Measurements from ENCODE around the gene ADK.
"Not testable (repeated sequence)": the region's sequence is repeated elsewhere in the genome, so short reads cannot be mapped to it uniquely, and the experiment has no call there.

ADK gene

DNA sequence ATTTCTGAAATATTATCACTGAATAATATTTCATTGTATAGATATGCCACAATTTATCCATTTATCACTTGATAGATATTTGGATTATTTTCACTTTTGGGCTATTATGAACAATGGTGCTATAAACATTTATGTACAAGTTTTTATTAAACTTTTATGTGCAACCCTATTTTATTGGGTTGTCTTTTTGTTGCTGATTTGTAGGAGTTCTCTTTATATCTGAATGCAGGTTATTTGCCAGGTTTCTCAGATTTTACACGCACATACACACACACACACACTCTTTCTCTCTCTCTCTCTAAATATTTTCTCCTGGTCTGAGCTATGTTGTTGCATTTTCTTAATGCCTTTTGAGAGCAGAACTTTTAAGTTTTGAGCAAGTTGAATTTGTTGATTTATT, 36.2 kb downstream of the ADK start:
- H3K36me3 ChIP-seq (ENCODE audit: insufficient read depth, low read length) = no peaks in the 10 kb centered on the region
- no peaks in the 10 kb centered on the region for H3K27me3 ChIP-seq (ENCODE audit: insufficient read depth, low read length)
- H3K4me3 ChIP-seq (ENCODE audit: low read length) = no peak overlapping the region
- WGBS = 100% methylated on average over 1 of the region's 1 CpG
- peaks cover 13% of the 10 kb centered on the region for H3K4me1 ChIP-seq (ENCODE audit: insufficient read depth, low read length)
- H3K27ac ChIP-seq (ENCODE audit: low read depth, low read length) = no peak overlapping the region
- no peaks in the 10 kb centered on the region for H3K9me3 ChIP-seq (ENCODE audit: insufficient read depth, low read depth, low read length)
- H3K9ac ChIP-seq (ENCODE audit: low read depth, low read length) = no peak overlapping the region

GRCh38 chr10:74188617-74189016, 37.6 kb downstream of the ADK start:
- H3K9me3 ChIP-seq (ENCODE audit: insufficient read depth, low read depth, low read length); H3K27ac ChIP-seq (ENCODE audit: low read depth, low read length); H3K27me3 ChIP-seq (ENCODE audit: insufficient read depth, low read length); H3K36me3 ChIP-seq (ENCODE audit: insufficient read depth, low read length); H3K4me3 ChIP-seq (ENCODE audit: low read length); H3K9ac ChIP-seq (ENCODE audit: low read depth, low read length): not testable (repeated sequence)
- 96% methylated on average over 13 of the region's 13 CpGs for WGBS
- H3K4me1 ChIP-seq (ENCODE audit: insufficient read depth, low read length) = peaks cover 16% of the 10 kb centered on the region

DNA sequence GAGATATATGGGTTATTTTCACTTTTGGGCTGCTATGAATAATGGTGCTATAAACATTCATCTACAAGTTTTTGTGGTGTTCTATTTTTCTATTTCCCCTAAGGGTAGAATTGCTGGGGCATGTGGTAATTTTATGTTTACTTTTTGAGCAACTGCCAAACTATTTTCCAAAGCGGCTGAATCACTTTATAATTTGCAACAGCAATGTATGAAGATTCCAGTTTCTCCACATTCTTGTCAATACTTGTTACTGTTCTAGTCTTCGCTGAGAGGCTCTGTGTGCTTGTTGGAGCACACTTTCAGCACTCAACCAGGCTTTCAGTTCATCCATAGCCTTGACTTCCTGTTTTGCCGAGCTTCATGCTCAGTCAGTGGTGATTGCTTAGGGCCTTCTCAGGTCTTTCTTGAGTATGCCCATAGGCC, 39.0 kb downstream of the ADK start:
- H3K27ac ChIP-seq (ENCODE audit: low read depth, low read length) = no peak overlapping the region
- no peaks in the 10 kb centered on the region for H3K27me3 ChIP-seq (ENCODE audit: insufficient read depth, low read length)
- H3K9ac ChIP-seq (ENCODE audit: low read depth, low read length) = no peak overlapping the region
- no peaks in the 10 kb centered on the region for H3K9me3 ChIP-seq (ENCODE audit: insufficient read depth, low read depth, low read length)
- no peak overlapping the region for H3K4me3 ChIP-seq (ENCODE audit: low read length)
- H3K4me1 ChIP-seq (ENCODE audit: insufficient read depth, low read length) = peaks cover 18% of the 10 kb centered on the region
- no peaks in the 10 kb centered on the region for H3K36me3 ChIP-seq (ENCODE audit: insufficient read depth, low read length)
- 65% methylated on average over 3 of the region's 3 CpGs for WGBS

- H3K4me1 ChIP-seq (ENCODE audit: insufficient read depth, low read length) = peaks cover 18% of the 10 kb centered on the region
- H3K9me3 ChIP-seq (ENCODE audit: insufficient read depth, low read depth, low read length) = no peaks in the 10 kb centered on the region
- no peaks in the 10 kb centered on the region for H3K36me3 ChIP-seq (ENCODE audit: insufficient read depth, low read length)
- H3K9ac ChIP-seq (ENCODE audit: low read depth, low read length) = no peak overlapping the region
- H3K27me3 ChIP-seq (ENCODE audit: insufficient read depth, low read length) = no peaks in the 10 kb centered on the region
- no peak overlapping the region for H3K4me3 ChIP-seq (ENCODE audit: low read length)
- no peak overlapping the region for H3K27ac ChIP-seq (ENCODE audit: low read depth, low read length)
Measured at GRCh38 chr10:74190494-74190893, 39.5 kb downstream of the ADK start.

GRCh38 chr10:74194545-74194944, 43.5 kb downstream of the ADK start:
- Histone ChIP-seq H3K9me3 (ENCODE audit: insufficient read depth, low read depth, low read length) (no peaks in the 10 kb centered on the region), H3K36me3 (ENCODE audit: insufficient read depth, low read length) (no peaks in the 10 kb centered on the region), H3K9ac (ENCODE audit: low read depth, low read length) (no peak overlapping the region), H3K4me3 (ENCODE audit: low read length) (no peak overlapping the region), H3K4me1 (ENCODE audit: insufficient read depth, low read length) (peaks cover 17% of the 10 kb centered on the region), H3K27ac (ENCODE audit: low read depth, low read length) (no peak overlapping the region), H3K27me3 (ENCODE audit: insufficient read depth, low read length) (no peaks in the 10 kb centered on the region)
- 95% methylated on average over 3 of the region's 3 CpGs for WGBS

DNA sequence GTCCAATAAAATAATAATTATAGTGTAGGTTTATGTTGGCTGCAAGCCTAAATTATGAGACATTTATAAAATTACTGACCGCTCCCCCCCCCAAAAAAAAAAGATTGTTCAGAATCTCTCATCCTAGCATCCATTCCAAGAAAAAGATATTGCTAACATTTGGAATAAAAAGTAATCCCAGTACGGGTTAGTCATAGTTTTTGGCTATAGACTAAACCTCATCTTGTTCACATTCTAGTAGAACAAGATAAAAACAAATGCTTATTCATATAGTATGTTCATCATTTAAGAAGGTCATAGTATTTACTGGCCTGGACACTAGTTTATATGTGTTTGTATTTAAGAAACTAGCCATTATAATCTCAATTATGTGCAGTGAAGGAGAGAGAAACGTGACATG, 44.0 kb downstream of the ADK start:
- Histone ChIP-seq H3K27me3 (ENCODE audit: insufficient read depth, low read length) (no peaks in the 10 kb centered on the region), H3K4me1 (ENCODE audit: insufficient read depth, low read length) (peaks cover 13% of the 10 kb centered on the region), H3K9ac (ENCODE audit: low read depth, low read length) (no peak overlapping the region), H3K4me3 (ENCODE audit: low read length) (no peak overlapping the region), H3K9me3 (ENCODE audit: insufficient read depth, low read depth, low read length) (no peaks in the 10 kb centered on the region), H3K27ac (ENCODE audit: low read depth, low read length) (no peak overlapping the region), H3K36me3 (ENCODE audit: insufficient read depth, low read length) (no peaks in the 10 kb centered on the region)
- WGBS = no CpG with 5 or more reads among the region's 3 CpGs

DNA sequence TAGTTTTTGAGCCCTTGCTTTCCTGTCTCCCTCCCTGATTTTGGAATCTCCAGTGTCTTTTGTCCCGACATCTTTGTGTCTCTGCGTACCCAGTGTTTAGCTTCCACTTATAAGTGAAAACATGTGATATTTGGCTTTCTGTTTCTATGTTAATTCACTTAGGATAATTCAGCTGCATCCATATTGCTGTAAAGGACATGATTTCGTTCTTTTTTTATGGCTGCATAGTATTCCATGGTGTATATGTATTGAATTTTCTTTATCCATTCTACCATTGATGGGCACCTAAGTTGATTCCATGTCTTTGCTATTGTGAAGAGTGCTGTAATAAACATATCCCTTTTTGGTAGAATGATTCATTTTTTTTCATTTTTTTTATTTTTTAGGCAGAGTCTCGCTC, 48.3 kb downstream of the ADK start:
- WGBS = 93% methylated on average over 4 of the region's 4 CpGs
- H3K27me3 ChIP-seq (ENCODE audit: insufficient read depth, low read length) = no peaks in the 10 kb centered on the region
- H3K36me3 ChIP-seq (ENCODE audit: insufficient read depth, low read length) = peaks cover 17% of the 10 kb centered on the region
- H3K9me3 ChIP-seq (ENCODE audit: insufficient read depth, low read depth, low read length) = no peaks in the 10 kb centered on the region
- H3K9ac ChIP-seq (ENCODE audit: low read depth, low read length) = no peak overlapping the region
- H3K27ac ChIP-seq (ENCODE audit: low read depth, low read length) = no peak overlapping the region
- H3K4me1 ChIP-seq (ENCODE audit: insufficient read depth, low read length) = 0 out of 2 replicates have a peak, but pooled peaks cover 4% of the 10 kb centered on the region
- no peak overlapping the region for H3K4me3 ChIP-seq (ENCODE audit: low read length)

GRCh38 chr10:74202356-74202755, 51.3 kb downstream of the ADK start:
- Histone ChIP-seq H3K4me1 (ENCODE audit: insufficient read depth, low read length) (0 out of 2 replicates have a peak, but pooled peaks cover 4% of the 10 kb centered on the region), H3K9ac (ENCODE audit: low read depth, low read length) (no peak overlapping the region), H3K9me3 (ENCODE audit: insufficient read depth, low read depth, low read length) (no peaks in the 10 kb centered on the region), H3K27me3 (ENCODE audit: insufficient read depth, low read length) (no peaks in the 10 kb centered on the region), H3K4me3 (ENCODE audit: low read length) (no peak overlapping the region), H3K36me3 (ENCODE audit: insufficient read depth, low read length) (peaks cover 17% of the 10 kb centered on the region), H3K27ac (ENCODE audit: low read depth, low read length) (no peak overlapping the region)
- WGBS = 100% methylated on average over 1 of the region's 2 CpGs

DNA sequence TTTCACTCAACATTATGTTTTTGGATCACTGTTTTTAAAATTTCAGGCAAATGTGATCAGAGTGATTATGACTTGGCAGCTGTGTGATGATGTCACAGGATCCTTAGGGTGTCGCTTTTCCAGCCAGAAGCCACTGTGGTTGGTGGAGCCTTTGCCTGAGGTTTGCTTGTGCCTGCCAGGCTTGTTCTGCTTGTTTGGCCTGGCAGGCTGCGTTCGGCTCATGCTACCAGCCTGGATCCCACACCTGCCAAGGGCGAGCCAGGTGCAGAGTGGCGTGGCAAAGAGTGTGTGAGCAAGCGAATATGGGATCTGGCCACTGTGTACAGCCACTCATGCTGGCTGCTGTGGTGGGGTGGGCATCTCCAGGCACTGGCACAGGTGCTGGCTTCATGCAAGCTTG, 55.7 kb downstream of the ADK start:
- no peak overlapping the region for H3K4me3 ChIP-seq (ENCODE audit: low read length)
- no peaks in the 10 kb centered on the region for H3K9me3 ChIP-seq (ENCODE audit: insufficient read depth, low read depth, low read length)
- no peak overlapping the region for H3K9ac ChIP-seq (ENCODE audit: low read depth, low read length)
- H3K36me3 ChIP-seq (ENCODE audit: insufficient read depth, low read length) = peaks cover 5% of the 10 kb centered on the region
- WGBS = 97% methylated on average over 6 of the region's 6 CpGs
- no peaks in the 10 kb centered on the region for H3K27me3 ChIP-seq (ENCODE audit: insufficient read depth, low read length)
- no peak overlapping the region for H3K27ac ChIP-seq (ENCODE audit: low read depth, low read length)
- H3K4me1 ChIP-seq (ENCODE audit: insufficient read depth, low read length) = 0 out of 2 replicates have a peak, but pooled peaks cover 4% of the 10 kb centered on the region

DNA sequence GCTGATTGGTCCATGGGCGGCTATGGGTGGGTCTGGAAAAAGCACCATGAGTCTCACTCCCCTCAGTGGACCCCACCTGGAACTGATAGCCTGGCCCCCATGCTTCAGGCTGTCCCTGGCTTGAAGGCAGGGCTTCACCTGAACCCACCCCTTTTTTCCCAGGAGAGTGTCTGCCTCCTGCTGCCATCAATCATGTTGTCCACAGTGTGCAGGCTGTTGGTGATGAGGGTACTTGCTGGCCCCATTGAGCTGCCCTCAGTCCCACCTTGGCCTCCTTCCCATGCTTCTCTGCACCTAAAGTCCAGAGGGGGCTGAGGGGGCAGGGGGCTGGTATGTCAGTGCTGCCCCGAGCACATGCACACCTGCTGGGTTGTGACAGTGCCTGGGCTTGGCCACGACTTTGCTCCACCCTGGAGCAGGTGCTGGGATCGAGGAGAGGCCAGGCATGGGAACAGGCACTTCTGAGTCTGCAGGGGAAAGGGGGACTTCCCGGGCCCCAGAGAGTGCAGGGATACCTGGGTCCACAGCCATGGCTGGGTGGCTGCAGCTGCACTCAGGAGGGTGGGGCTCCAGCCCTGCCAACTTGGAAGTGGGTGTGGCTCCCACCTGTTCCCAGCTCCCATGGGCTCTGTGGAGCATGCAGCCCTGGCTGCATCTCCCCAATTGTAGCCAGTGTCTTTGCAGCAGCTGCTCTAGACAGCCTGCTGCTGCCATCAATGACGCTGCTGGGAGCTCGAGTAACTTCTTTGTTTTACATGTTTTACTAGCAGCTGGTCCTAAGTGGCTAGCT, 56.9 kb downstream of the ADK start:
- H3K9ac ChIP-seq (ENCODE audit: low read depth, low read length) = no peak overlapping the region
- peak overlapping the region; percentile 25; the same call in 1 of the 2 replicates for H3K27ac ChIP-seq (ENCODE audit: low read depth, low read length)
- no peaks in the 10 kb centered on the region for H3K36me3 ChIP-seq (ENCODE audit: insufficient read depth, low read length)
- no peaks in the 10 kb centered on the region for H3K27me3 ChIP-seq (ENCODE audit: insufficient read depth, low read length)
- no peak overlapping the region for H3K4me3 ChIP-seq (ENCODE audit: low read length)
- H3K4me1 ChIP-seq (ENCODE audit: insufficient read depth, low read length) = no peaks in the 10 kb centered on the region
- 75% methylated on average over 7 of the region's 7 CpGs for WGBS
- H3K9me3 ChIP-seq (ENCODE audit: insufficient read depth, low read depth, low read length) = no peaks in the 10 kb centered on the region

GRCh38 chr10:74208997-74209396, 58.0 kb downstream of the ADK start:
- H3K4me1 ChIP-seq (ENCODE audit: insufficient read depth, low read length) = no peaks in the 10 kb centered on the region
- H3K27ac ChIP-seq (ENCODE audit: low read depth, low read length) = no peak overlapping the region
- no peaks in the 10 kb centered on the region for H3K9me3 ChIP-seq (ENCODE audit: insufficient read depth, low read depth, low read length)
- no peaks in the 10 kb centered on the region for H3K27me3 ChIP-seq (ENCODE audit: insufficient read depth, low read length)
- WGBS = 93% methylated on average over 2 of the region's 3 CpGs
- no peak overlapping the region for H3K4me3 ChIP-seq (ENCODE audit: low read length)
- no peaks in the 10 kb centered on the region for H3K36me3 ChIP-seq (ENCODE audit: insufficient read depth, low read length)
- H3K9ac ChIP-seq (ENCODE audit: low read depth, low read length) = no peak overlapping the region

- 0 out of 2 replicates have a peak, but pooled peaks cover 3% of the 10 kb centered on the region for H3K36me3 ChIP-seq (ENCODE audit: insufficient read depth, low read length)
- peaks cover 14% of the 10 kb centered on the region for H3K9me3 ChIP-seq (ENCODE audit: insufficient read depth, low read depth, low read length)
- no peaks in the 10 kb centered on the region for H3K27me3 ChIP-seq (ENCODE audit: insufficient read depth, low read length)
- WGBS = 97% methylated on average over 2 of the region's 2 CpGs
- H3K4me1 ChIP-seq (ENCODE audit: insufficient read depth, low read length) = no peaks in the 10 kb centered on the region
- no peak overlapping the region for H3K27ac ChIP-seq (ENCODE audit: low read depth, low read length)
- no peak overlapping the region for H3K9ac ChIP-seq (ENCODE audit: low read depth, low read length)
- H3K4me3 ChIP-seq (ENCODE audit: low read length) = no peak overlapping the region
Measured at GRCh38 chr10:74213019-74213418, 62.0 kb downstream of the ADK start.
